Endothelial cell of umbilical vein (primary cell): Measurements from ENCODE around the gene DDX43. TPM values are rescaled to one million over a fixed set of nuclear protein-coding genes. Genes with fewer than 3 reads are reported as not detected.
"Not testable (repeated sequence)": the region's sequence is repeated elsewhere in the genome, so short reads cannot be mapped to it uniquely, and the experiment has no call there.

Experiments used
- BruUV-seq: library from RNA; stranded (reverse); fragments of 400-500 nt; replicated peaks from 2 replicates; lab custom pipeline; 2021; lab: Mats Ljungman, UMichigan
- CTCF ChIA-PET: fragments of 300-600, 350-600 bp; sonication (Branson Sonifier 250); formaldehyde crosslinking; loops from one replicate; lab custom pipeline; 2021; ENCODE audit warnings: antibody characterized with exemption, inconsistent platforms; lab: Charles Lee
- POLR2A ChIA-PET: fragments of 300-600, 350-600 bp; sonication (Branson Sonifier 250); formaldehyde crosslinking; loops from one replicate; lab custom pipeline; 2021; ENCODE audit warnings: antibody characterized with exemption, inconsistent platforms; lab: Charles Lee
- DNase-seq: peaks from one replicate; pipeline ENCODE4 v3.0.0-alpha.2; 2011; ENCODE audit warnings: low read depth, low spot score
- FAIRE-seq: peaks from 2 replicates; lab custom pipeline; 2011; peaks lifted over from hg19 to GRCh38; lab: Jason Lieb, UNC
- H2AFZ ChIP-seq: 2 replicates; pipeline ENCODE4 v1.6.0; 2012; ENCODE audit warnings: low read depth, low read length, control low read depth, inconsistent platforms
- H3K27ac ChIP-seq: 2 replicates; pipeline ENCODE4 v1.5.1; 2011; ENCODE audit warnings: low read depth, mild to moderate bottlenecking, control low read depth, low read length, moderate library complexity; ENCODE audit not compliant: insufficient read depth
- H3K27me3 ChIP-seq, 2 experiments: 2 replicates each; pipeline versions ENCODE4 v1.6.0 to v1.6.1; 2011; ENCODE audit warnings: low read length in 2 of 2, mixed read lengths in 1 of 2; ENCODE audit not compliant: control insufficient read depth in 2 of 2, insufficient read depth in 2 of 2
- H3K36me3 ChIP-seq, 2 experiments: 2 replicates in 1 of 2; 3 replicates in 1 of 2; pipeline ENCODE4 v1.5.1; 2011; ENCODE audit warnings: low read length in 2 of 2, mild to moderate bottlenecking in 1 of 2, moderate library complexity in 1 of 2; ENCODE audit not compliant: control insufficient read depth in 2 of 2, insufficient read depth in 2 of 2; ENCODE audit errors: extremely low read depth in 1 of 2
- H3K4me1 ChIP-seq: 3 replicates; pipeline ENCODE4 v1.5.1; 2011; ENCODE audit warnings: mild to moderate bottlenecking, low read length; ENCODE audit not compliant: control insufficient read depth, insufficient read depth; ENCODE audit errors: extremely low read depth
- H3K4me2 ChIP-seq: 2 replicates; pipeline ENCODE4 v1.6.1; 2011; ENCODE audit warnings: low read length, control low read depth, mixed read lengths; ENCODE audit not compliant: insufficient read depth
- H3K4me3 ChIP-seq, 3 experiments: fragments of 200-600 bp in 1 of 3; sonication (generic), shearing (Covaris generic) in 1 of 3; replicated peaks in 1 of 3; 2 replicates each; pipeline ENCODE4 v1.5.1; 2011 to 2016; ENCODE audit warnings: control low read depth in 3 of 3, low read length in 3 of 3, mild to moderate bottlenecking in 2 of 3, inconsistent platforms in 1 of 3, low read depth in 1 of 3, moderate library complexity in 1 of 3; ENCODE audit not compliant: insufficient read depth in 1 of 3
- H3K79me2 ChIP-seq: 2 replicates; pipeline ENCODE4 v1.6.0; 2012; ENCODE audit warnings: low read length, inconsistent platforms; ENCODE audit not compliant: control insufficient read depth, insufficient read depth
- H3K9ac ChIP-seq: replicated peaks from 2 replicates; pipeline ENCODE3; 2011; ENCODE audit warnings: low read length, control low read depth; ENCODE audit not compliant: insufficient read depth; ENCODE audit errors: extremely low read depth
- H3K9me1 ChIP-seq: replicated peaks from 3 replicates; pipeline ENCODE4 v1.6.0; 2011; ENCODE audit warnings: mild to moderate bottlenecking, low read length; ENCODE audit not compliant: control insufficient read depth, insufficient read depth; ENCODE audit errors: extremely low read depth
- H3K9me3 ChIP-seq: replicated peaks from 2 replicates; pipeline ENCODE4 v1.5.1; 2012; ENCODE audit warnings: low read length, inconsistent platforms; ENCODE audit not compliant: control insufficient read depth, insufficient read depth
- H4K20me1 ChIP-seq: replicated peaks from 2 replicates; pipeline ENCODE3; 2011; ENCODE audit warnings: mild to moderate bottlenecking, low read length; ENCODE audit not compliant: control insufficient read depth, insufficient read depth; ENCODE audit errors: extremely low read depth
- EZH2 ChIP-seq: IDR thresholded peaks from 2 replicates; pipeline ENCODE4 v1.6.1; 2012; ENCODE audit warnings: borderline replicate concordance, low read depth, mild to moderate bottlenecking, moderate library complexity, low read length, inconsistent platforms; ENCODE audit not compliant: severe bottlenecking
- FOS ChIP-seq: IDR thresholded peaks from 2 replicates; pipeline ENCODE4 v1.6.1; 2011; ENCODE audit warnings: mild to moderate bottlenecking, low read length, moderate library complexity, borderline replicate concordance; ENCODE audit not compliant: insufficient read depth
- GATA2 ChIP-seq: IDR thresholded peaks from 2 replicates; pipeline ENCODE4 v1.7.0; 2011; ENCODE audit warnings: low read depth, mild to moderate bottlenecking, moderate library complexity, mixed read lengths, low read length; ENCODE audit not compliant: insufficient read length, insufficient read depth
- JUN ChIP-seq: IDR thresholded peaks from 2 replicates; pipeline ENCODE4 v1.6.1; 2011; ENCODE audit warnings: borderline replicate concordance, low read depth; ENCODE audit not compliant: insufficient read length, insufficient read depth
- MYC ChIP-seq: IDR thresholded peaks from one replicate; pipeline ENCODE4 v1.6.1; 2011; ENCODE audit warnings: mild to moderate bottlenecking, low read depth, low read length
- POLR2A ChIP-seq: IDR thresholded peaks from 2 replicates; pipeline ENCODE4 v1.6.1; 2012; ENCODE audit warnings: low read depth, mild to moderate bottlenecking, control low read depth, low read length
- POLR2AphosphoS5 ChIP-seq: IDR thresholded peaks from 2 replicates; pipeline ENCODE4 v1.6.1; 2012; ENCODE audit warnings: low read depth, mild to moderate bottlenecking, control low read depth, low read length, moderate library complexity; ENCODE audit not compliant: insufficient read depth
- dilution Hi-C: fragments of 300-500 bp; cut with MboI; formaldehyde crosslinking; loops from one replicate; pipeline ENCODE4 v1.15.0; 2019; ENCODE audit warnings: low sequenced_read_pairs; ENCODE audit not compliant: extremely low pct_ligation_motif_present
- intact Hi-C: fragments of 100-400 bp; cut with micrococcal nuclease; formaldehyde crosslinking; loops from one replicate; pipeline ENCODE4 v1.10.0; 2022
- polyA plus RNA-seq, 4 experiments: library from polyadenylated mRNA; depleted of rRNA in 3 of 4; stranded (reverse) in 3 of 4; unstranded in 1 of 4; fragments of >200 nt; gene quantifications; 2 replicates each; pipeline versions ENCODE4 v1.2.1 to v1.2.3, GENCODE V29; 2011 to 2012; ENCODE audit warnings: missing spikeins in 1 of 4
- total RNA-seq: library from RNA; stranded (reverse); gene quantifications from 2 replicates; pipeline ENCODE4 v1.2.3, GENCODE V29; 2021

The DDX43 gene
- total and polyA plus RNA-seq, 2 donors (not counting 3 experiments of a cell fraction or from before 2014, with no cell fraction given) = 0.95 to 1.2 TPM

DNA sequence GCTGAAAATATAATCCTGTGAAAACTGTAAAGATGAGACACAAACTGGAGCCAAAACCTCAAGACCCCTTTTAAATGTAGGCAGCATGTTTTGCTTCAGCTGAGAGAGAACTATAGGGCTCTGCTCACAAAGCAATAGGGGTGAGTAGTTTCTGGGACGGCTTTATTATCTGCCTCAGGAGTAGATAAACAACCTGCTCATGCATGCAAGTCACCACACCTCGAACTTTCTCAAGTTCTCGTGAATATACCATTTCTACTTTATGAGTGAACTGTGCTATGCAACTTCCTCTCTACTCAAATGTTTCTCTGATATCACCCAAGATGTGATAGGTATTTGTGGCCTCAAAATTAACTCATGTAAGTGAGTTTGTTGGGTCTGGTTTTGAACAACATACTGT, 17.4 kb upstream of the DDX43 start:
- no peak for FAIRE-seq
- H3K79me2 ChIP-seq = no peaks in the 10 kb centered on the region
- no peak overlapping the region for H2AFZ ChIP-seq
- CTCF ChIA-PET = interaction anchor here (1.3 kb wide), 2 partner anchors 12 kb away, joined by 3 to 7 read pairs; no protein-coding TSS in a partner anchor
- H3K4me2 ChIP-seq = no peak overlapping the region
- H3K9me1 ChIP-seq = no peaks in the 10 kb centered on the region
- H4K20me1 ChIP-seq = no peaks in the 10 kb centered on the region
- intact Hi-C loops (no loop called here), dilution Hi-C loops (no loop called here)
- no TSS peak for BruUV-seq
- H3K36me3 ChIP-seq = no peaks in the 10 kb centered on the region
- no peaks in the 10 kb centered on the region for H3K27me3 ChIP-seq
- TF ChIP-seq POLR2A (no peak), JUN (no peak), MYC (no peak), POLR2AphosphoS5 (no peak), EZH2 (no peak), GATA2 (no peak), FOS (no peak)
- H3K4me1 ChIP-seq = no peaks in the 10 kb centered on the region
- no peak overlapping the region for H3K9ac ChIP-seq
- POLR2A ChIA-PET = no interaction called here
- H3K27ac ChIP-seq = no peak overlapping the region
- no peak overlapping the region for H3K4me3 ChIP-seq
- no peak for DNase-seq
- no peaks in the 10 kb centered on the region for H3K9me3 ChIP-seq

DNA sequence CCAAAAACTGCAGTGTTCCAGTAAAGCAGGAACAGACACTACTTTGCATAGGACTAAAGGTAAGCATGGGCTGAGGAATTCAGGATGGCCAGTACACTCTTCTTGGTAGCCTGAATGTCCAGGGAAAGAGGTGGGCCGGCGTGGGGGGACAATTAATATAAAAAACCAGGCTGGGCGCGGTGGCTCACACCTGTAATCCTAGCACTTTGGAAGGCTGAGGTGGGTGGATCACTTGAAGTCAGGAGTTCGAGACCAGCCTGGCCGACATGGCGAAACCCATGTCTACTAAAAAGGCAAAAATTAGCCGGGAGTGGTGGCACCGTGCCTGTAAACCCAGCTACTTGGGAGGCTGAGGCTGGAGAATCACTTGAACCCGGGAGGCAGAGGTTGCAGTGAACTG, 13.1 kb upstream of the DDX43 start:
- intact Hi-C loops, H3K9me1 ChIP-seq, H3K27ac ChIP-seq, H3K4me1 ChIP-seq, H3K27me3 ChIP-seq, H3K4me3 ChIP-seq, BruUV-seq, H3K9me3 ChIP-seq, H3K4me2 ChIP-seq, FAIRE-seq, H3K9ac ChIP-seq, H2AFZ ChIP-seq, DNase-seq, H3K79me2 ChIP-seq, dilution Hi-C loops, POLR2A ChIA-PET, H3K36me3 ChIP-seq, H4K20me1 ChIP-seq: not testable (repeated sequence)
- CTCF ChIA-PET = interaction anchor here (0.9 kb wide), 1 partner anchor 7 kb away, joined by 3 read pairs; no protein-coding TSS in a partner anchor
